Right lobe of liver (tissue), 4 donors: ENCODE measurements around the gene EFCAB7.

ENCODE experiments used
- POLR2A ChIP-seq: fragments of 450-650 bp; IDR thresholded peaks from one replicate; pipeline ENCODE4 v1.6.1; 2017; ENCODE audit warnings: antibody characterized with exemption, mild to moderate bottlenecking
- TF ChIP-seq, protein P1 (sequence below), 4 donors: fragments of 200-600 bp in 3 of 4; fragments of 450-650 bp in 1 of 4; IDR thresholded peaks; one replicate each; pipeline versions ENCODE4 v1.5.1 to v1.8.0; 2016 to 2022; ENCODE audit warnings: antibody characterized with exemption in 4 of 4, mild to moderate bottlenecking in 2 of 4
- donor health status: DM: no; HTN: no; CAD: no.
- donor health status: DM: no; HTN: no; CAD: no.
- donor health status: DM: no; HTN: yes; CAD: no.

DNA sequence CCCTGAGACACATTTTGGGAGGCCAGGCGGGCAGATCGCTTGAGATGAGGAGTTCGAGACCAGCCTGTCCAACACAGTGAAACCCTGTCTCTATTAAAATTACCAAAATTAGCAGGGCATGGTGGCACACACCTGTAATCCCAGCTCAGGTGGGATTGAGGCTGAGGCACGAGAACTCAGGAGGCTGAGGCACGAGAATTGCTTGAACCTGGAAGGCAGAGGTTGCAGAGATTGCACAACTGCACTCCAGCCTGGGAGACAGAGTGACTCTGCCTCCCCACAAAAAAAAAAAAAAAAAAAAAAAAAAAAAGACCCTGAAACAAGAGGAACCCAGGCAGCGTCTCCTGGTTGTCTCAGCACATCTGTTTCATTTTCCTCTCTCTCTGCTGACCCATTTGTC is 94.1 kb downstream of the EFCAB7 start:
- TF ChIP-seq, protein P1, sequence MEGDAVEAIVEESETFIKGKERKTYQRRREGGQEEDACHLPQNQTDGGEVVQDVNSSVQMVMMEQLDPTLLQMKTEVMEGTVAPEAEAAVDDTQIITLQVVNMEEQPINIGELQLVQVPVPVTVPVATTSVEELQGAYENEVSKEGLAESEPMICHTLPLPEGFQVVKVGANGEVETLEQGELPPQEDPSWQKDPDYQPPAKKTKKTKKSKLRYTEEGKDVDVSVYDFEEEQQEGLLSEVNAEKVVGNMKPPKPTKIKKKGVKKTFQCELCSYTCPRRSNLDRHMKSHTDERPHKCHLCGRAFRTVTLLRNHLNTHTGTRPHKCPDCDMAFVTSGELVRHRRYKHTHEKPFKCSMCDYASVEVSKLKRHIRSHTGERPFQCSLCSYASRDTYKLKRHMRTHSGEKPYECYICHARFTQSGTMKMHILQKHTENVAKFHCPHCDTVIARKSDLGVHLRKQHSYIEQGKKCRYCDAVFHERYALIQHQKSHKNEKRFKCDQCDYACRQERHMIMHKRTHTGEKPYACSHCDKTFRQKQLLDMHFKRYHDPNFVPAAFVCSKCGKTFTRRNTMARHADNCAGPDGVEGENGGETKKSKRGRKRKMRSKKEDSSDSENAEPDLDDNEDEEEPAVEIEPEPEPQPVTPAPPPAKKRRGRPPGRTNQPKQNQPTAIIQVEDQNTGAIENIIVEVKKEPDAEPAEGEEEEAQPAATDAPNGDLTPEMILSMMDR (IDR thresholded peaks at IDR 0.05) = no peak
- no peak for TF ChIP-seq POLR2A
